HepG2 (cell line): ENCODE results near the gene GART. TPM values are rescaled to one million over a fixed set of nuclear protein-coding genes. Genes with fewer than 3 reads are reported as not detected.

Experiments used
- EHMT2 ChIP-seq: fragments of 200-600 bp; sonication (generic); IDR thresholded peaks from 2 replicates; pipeline ENCODE4 v1.7.0; 2017; ENCODE audit warnings: antibody characterized with exemption, low read depth, low read length, borderline replicate concordance
- NPAS2 ChIP-seq: sonication (generic); formaldehyde crosslinking; IDR thresholded peaks from 2 replicates; pipeline ENCODE4 v1.8.0; 2022; ENCODE audit warnings: mild to moderate bottlenecking, missing genetic modification reagents, borderline replicate concordance
- PAF1 ChIP-seq: IDR thresholded peaks from 2 replicates; pipeline ENCODE4 v1.6.1; 2016; ENCODE audit warnings: missing genetic modification reagents, missing compliant biosample characterization
- RARG ChIP-seq: sonication (generic); formaldehyde crosslinking; IDR thresholded peaks from 2 replicates; pipeline ENCODE4 v1.4.0; 2020; ENCODE audit warnings: low read depth, mild to moderate bottlenecking, missing genetic modification reagents
- SAP130 ChIP-seq: IDR thresholded peaks from 2 replicates; pipeline ENCODE4 v1.6.1; 2016; ENCODE audit warnings: low read depth
- ZNF180 ChIP-seq: sonication (generic); formaldehyde crosslinking; IDR thresholded peaks from 2 replicates; pipeline ENCODE4 v1.4.0; 2020; ENCODE audit warnings: low read depth, missing genetic modification reagents, borderline replicate concordance
- ZNF768 ChIP-seq: sonication (generic); formaldehyde crosslinking; IDR thresholded peaks from 2 replicates; pipeline ENCODE4 v1.4.0; 2020; ENCODE audit warnings: missing genetic modification reagents
- polyA plus RNA-seq, 8 experiments: library from polyadenylated mRNA; depleted of rRNA in 3 of 8; stranded (reverse) in 7 of 8; unstranded in 1 of 8; fragments of >200 nt; fragmentation: Illumina TruSeq in 4 of 8; extraction: Trizol in 4 of 8; gene quantifications; 2 replicates each; pipeline versions ENCODE4 v1.2.1 to v1.2.3, GENCODE V29; 2011 to 2016; ENCODE audit warnings: low read depth in 4 of 8, missing spikeins in 1 of 8, mixed read lengths in 1 of 8; ENCODE audit not compliant: insufficient read depth in 1 of 8
- total RNA-seq, 5 experiments: library from RNA; depleted of rRNA; stranded (reverse); fragments of >200 nt; fragmentation: Illumina TruSeq; extraction: Trizol; gene quantifications; 2 replicates each; pipeline ENCODE4 v1.2.3, GENCODE V29; 2016; ENCODE audit warnings: low read depth in 1 of 5
- TF ChIP-seq, protein P1 (sequence below): sonication (generic); formaldehyde crosslinking; IDR thresholded peaks from 2 replicates; pipeline ENCODE4 v1.4.0; 2020; ENCODE audit warnings: mild to moderate bottlenecking, missing genetic modification reagents, borderline replicate concordance
- TF ChIP-seq, protein P2 (sequence below): sonication (generic); formaldehyde crosslinking; IDR thresholded peaks from 2 replicates; pipeline ENCODE4 v1.4.0; 2020; ENCODE audit warnings: missing genetic modification reagents, borderline replicate concordance

Gene GART
- total and polyA plus RNA-seq, 2 of the 13 experiments (the other 11 are each of a cell fraction or from before 2014, with no cell fraction given), result 17.9 to 109 TPM

DNA sequence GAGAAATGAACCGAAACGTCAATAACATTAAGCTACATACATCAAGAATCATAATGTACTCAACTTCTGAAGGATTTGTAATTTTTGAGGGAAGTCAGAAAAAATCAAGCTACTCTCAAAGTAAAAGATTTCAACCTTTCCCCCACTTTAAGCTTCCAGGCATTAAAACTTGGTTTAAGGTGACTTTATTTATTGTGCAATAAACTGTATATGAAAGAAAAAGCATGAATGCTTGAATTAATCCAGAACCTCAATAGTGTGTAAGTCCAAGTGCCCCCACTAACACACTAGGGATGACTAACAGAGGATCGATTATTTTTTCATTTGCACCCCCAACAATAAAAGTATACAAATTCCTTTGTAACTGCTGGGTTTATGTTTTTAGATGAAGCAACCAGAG is 10.9 kb downstream of the GART start (continued):
- TF ChIP-seq, protein P1, sequence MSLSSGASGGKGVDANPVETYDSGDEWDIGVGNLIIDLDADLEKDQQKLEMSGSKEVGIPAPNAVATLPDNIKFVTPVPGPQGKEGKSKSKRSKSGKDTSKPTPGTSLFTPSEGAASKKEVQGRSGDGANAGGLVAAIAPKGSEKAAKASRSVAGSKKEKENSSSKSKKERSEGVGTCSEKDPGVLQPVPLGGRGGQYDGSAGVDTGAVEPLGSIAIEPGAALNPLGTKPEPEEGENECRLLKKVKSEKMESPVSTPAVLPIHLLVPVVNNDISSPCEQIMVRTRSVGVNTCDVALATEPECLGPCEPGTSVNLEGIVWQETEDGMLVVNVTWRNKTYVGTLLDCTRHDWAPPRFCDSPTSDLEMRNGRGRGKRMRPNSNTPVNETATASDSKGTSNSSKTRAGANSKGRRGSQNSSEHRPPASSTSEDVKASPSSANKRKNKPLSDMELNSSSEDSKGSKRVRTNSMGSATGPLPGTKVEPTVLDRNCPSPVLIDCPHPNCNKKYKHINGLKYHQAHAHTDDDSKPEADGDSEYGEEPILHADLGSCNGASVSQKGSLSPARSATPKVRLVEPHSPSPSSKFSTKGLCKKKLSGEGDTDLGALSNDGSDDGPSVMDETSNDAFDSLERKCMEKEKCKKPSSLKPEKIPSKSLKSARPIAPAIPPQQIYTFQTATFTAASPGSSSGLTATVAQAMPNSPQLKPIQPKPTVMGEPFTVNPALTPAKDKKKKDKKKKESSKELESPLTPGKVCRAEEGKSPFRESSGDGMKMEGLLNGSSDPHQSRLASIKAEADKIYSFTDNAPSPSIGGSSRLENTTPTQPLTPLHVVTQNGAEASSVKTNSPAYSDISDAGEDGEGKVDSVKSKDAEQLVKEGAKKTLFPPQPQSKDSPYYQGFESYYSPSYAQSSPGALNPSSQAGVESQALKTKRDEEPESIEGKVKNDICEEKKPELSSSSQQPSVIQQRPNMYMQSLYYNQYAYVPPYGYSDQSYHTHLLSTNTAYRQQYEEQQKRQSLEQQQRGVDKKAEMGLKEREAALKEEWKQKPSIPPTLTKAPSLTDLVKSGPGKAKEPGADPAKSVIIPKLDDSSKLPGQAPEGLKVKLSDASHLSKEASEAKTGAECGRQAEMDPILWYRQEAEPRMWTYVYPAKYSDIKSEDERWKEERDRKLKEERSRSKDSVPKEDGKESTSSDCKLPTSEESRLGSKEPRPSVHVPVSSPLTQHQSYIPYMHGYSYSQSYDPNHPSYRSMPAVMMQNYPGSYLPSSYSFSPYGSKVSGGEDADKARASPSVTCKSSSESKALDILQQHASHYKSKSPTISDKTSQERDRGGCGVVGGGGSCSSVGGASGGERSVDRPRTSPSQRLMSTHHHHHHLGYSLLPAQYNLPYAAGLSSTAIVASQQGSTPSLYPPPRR (CRISPR knock-in tag), result no peak
- no peak for TF ChIP-seq ZNF768 (CRISPR knock-in tag)
- TF ChIP-seq SAP130 (CRISPR knock-in tag), result no peak
- TF ChIP-seq NPAS2 (CRISPR knock-in tag), result no peak
- TF ChIP-seq, protein P2, sequence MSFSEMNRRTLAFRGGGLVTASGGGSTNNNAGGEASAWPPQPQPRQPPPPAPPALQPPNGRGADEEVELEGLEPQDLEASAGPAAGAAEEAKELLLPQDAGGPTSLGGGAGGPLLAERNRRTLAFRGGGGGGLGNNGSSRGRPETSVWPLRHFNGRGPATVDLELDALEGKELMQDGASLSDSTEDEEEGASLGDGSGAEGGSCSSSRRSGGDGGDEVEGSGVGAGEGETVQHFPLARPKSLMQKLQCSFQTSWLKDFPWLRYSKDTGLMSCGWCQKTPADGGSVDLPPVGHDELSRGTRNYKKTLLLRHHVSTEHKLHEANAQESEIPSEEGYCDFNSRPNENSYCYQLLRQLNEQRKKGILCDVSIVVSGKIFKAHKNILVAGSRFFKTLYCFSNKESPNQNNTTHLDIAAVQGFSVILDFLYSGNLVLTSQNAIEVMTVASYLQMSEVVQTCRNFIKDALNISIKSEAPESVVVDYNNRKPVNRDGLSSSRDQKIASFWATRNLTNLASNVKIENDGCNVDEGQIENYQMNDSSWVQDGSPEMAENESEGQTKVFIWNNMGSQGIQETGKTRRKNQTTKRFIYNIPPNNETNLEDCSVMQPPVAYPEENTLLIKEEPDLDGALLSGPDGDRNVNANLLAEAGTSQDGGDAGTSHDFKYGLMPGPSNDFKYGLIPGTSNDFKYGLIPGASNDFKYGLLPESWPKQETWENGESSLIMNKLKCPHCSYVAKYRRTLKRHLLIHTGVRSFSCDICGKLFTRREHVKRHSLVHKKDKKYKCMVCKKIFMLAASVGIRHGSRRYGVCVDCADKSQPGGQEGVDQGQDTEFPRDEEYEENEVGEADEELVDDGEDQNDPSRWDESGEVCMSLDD, result no peak
- TF ChIP-seq PAF1 (CRISPR knock-in tag), result no peak
- TF ChIP-seq RARG (CRISPR knock-in tag), result no peak
- TF ChIP-seq ZNF180 (CRISPR knock-in tag), result no peak
- TF ChIP-seq EHMT2, result no peak
